ENCODE data around the gene ZNF763. TPM values are rescaled to one million over a fixed set of nuclear protein-coding genes. Genes with fewer than 3 reads are reported as not detected.
"Not testable (repeated sequence)": the region's sequence is repeated elsewhere in the genome, so short reads cannot be mapped to it uniquely, and the experiment has no call there.

ZNF763 gene
- total RNA-seq, 3 donors from 2014 or later: 0.24 to 0.56 (median 0.27) TPM

- H3K4me1 Mint-ChIP-seq (ENCODE audit: low read depth): no peaks in the 10 kb centered on the region
- H3K36me3 Mint-ChIP-seq (ENCODE audit: insufficient read depth): peaks cover 79% of the 10 kb centered on the region
- DNase-seq (no peak), ATAC-seq (no peak)
- H3K9me3 Mint-ChIP-seq: peaks cover 50% of the 10 kb centered on the region
- H3K27me3 Mint-ChIP-seq (ENCODE audit: low read depth): no peaks in the 10 kb centered on the region
- H3K4me3 Mint-ChIP-seq: no peak overlapping the region
Measured at GRCh38 chr19:11948646-11949045, 16.2 kb upstream of the ZNF763 start.

GRCh38 chr19:11949201-11949600, 15.6 kb upstream of the ZNF763 start:
- Mint-ChIP-seq H3K4me3 (no peak overlapping the region), H3K4me1 (ENCODE audit: low read depth) (no peaks in the 10 kb centered on the region), H3K9me3 (peaks cover 52% of the 10 kb centered on the region), H3K27me3 (ENCODE audit: low read depth) (no peaks in the 10 kb centered on the region), H3K36me3 (ENCODE audit: insufficient read depth) (peaks cover 75% of the 10 kb centered on the region)
- DNase-seq (no peak), ATAC-seq (no peak)

GRCh38 chr19:11949614-11950080, 15.2 kb upstream of the ZNF763 start:
- DNase-seq; ATAC-seq; H3K4me1 Mint-ChIP-seq (ENCODE audit: low read depth); H3K27me3 Mint-ChIP-seq (ENCODE audit: low read depth); H3K4me3 Mint-ChIP-seq: not testable (repeated sequence)
- H3K9me3 Mint-ChIP-seq: peaks cover 56% of the 10 kb centered on the region
- H3K36me3 Mint-ChIP-seq (ENCODE audit: insufficient read depth): peaks cover 70% of the 10 kb centered on the region

- DNase-seq: no peak
- H3K27me3 Mint-ChIP-seq (ENCODE audit: low read depth): no peaks in the 10 kb centered on the region
Measured at GRCh38 chr19:11950312-11950711, 14.5 kb upstream of the ZNF763 start.

GRCh38 chr19:11963566-11964355, 1.1 kb upstream of the ZNF763 start:
- DNase-seq (peak; percentile 67), ATAC-seq (peak; percentile 42 to 59)
- peak overlapping the region; percentile 88 for H3K4me3 Mint-ChIP-seq
- H3K9me3 Mint-ChIP-seq: no peaks in the 10 kb centered on the region
- H3K27me3 Mint-ChIP-seq (ENCODE audit: low read depth): no peaks in the 10 kb centered on the region
- H3K4me1 Mint-ChIP-seq (ENCODE audit: low read depth): peaks cover 22% of the 10 kb centered on the region
- H3K36me3 Mint-ChIP-seq (ENCODE audit: insufficient read depth): no peaks in the 10 kb centered on the region

More at GRCh38 chr19:11950312-11950711, 14.5 kb upstream of the ZNF763 start:
- Mint-ChIP-seq H3K9me3 (peaks cover 56% of the 10 kb centered on the region), H3K4me3 (no peak overlapping the region), H3K36me3 (ENCODE audit: insufficient read depth) (peaks cover 65% of the 10 kb centered on the region), H3K4me1 (ENCODE audit: low read depth) (no peaks in the 10 kb centered on the region)
- ATAC-seq: no peak

- no peaks in the 10 kb centered on the region for H3K36me3 Mint-ChIP-seq (ENCODE audit: insufficient read depth)
- H3K4me1 Mint-ChIP-seq (ENCODE audit: low read depth): peaks cover 22% of the 10 kb centered on the region
- no peak for DNase-seq
- peak overlapping the region; percentile 88 for H3K4me3 Mint-ChIP-seq
- no peak for ATAC-seq
- no peaks in the 10 kb centered on the region for H3K27me3 Mint-ChIP-seq (ENCODE audit: low read depth)
- H3K9me3 Mint-ChIP-seq: no peaks in the 10 kb centered on the region
Measured at GRCh38 chr19:11964496-11964857, 363 bp upstream of the ZNF763 start.

- DNase-seq: no peak
- H3K9me3 Mint-ChIP-seq: peaks cover 5% of the 10 kb centered on the region
- peaks cover 10% of the 10 kb centered on the region for H3K4me1 Mint-ChIP-seq (ENCODE audit: low read depth)
- no peaks in the 10 kb centered on the region for H3K27me3 Mint-ChIP-seq (ENCODE audit: low read depth)
- no peak for ATAC-seq
- no peak overlapping the region for H3K4me3 Mint-ChIP-seq
- H3K36me3 Mint-ChIP-seq (ENCODE audit: insufficient read depth): peaks cover 14% of the 10 kb centered on the region
Measured at GRCh38 chr19:11970174-11970573, 5.3 kb downstream of the ZNF763 start.

- Mint-ChIP-seq H3K4me3 (no peak overlapping the region), H3K9me3 (peaks cover 8% of the 10 kb centered on the region), H3K27me3 (ENCODE audit: low read depth) (no peaks in the 10 kb centered on the region), H3K4me1 (ENCODE audit: low read depth) (peaks cover 2% of the 10 kb centered on the region), H3K36me3 (ENCODE audit: insufficient read depth) (peaks cover 16% of the 10 kb centered on the region)
- DNase-seq: no peak
- no peak for ATAC-seq
Measured at GRCh38 chr19:11971041-11971440, 6.2 kb downstream of the ZNF763 start.

- H3K9me3 Mint-ChIP-seq: peaks cover 13% of the 10 kb centered on the region
Measured at GRCh38 chr19:11973019-11973810, 8.4 kb downstream of the ZNF763 start.

GRCh38 chr19:11978492-11979100, 13.8 kb downstream of the ZNF763 start:
- no peak for ATAC-seq
- no peak for DNase-seq
- Mint-ChIP-seq H3K27me3 (ENCODE audit: low read depth) (no peaks in the 10 kb centered on the region), H3K4me3 (no peak overlapping the region), H3K4me1 (ENCODE audit: low read depth) (no peaks in the 10 kb centered on the region), H3K36me3 (ENCODE audit: insufficient read depth) (peaks cover 38% of the 10 kb centered on the region), H3K9me3 (peaks cover 36% of the 10 kb centered on the region)

More at GRCh38 chr19:11973019-11973810, 8.4 kb downstream of the ZNF763 start:
- H3K4me1 Mint-ChIP-seq (ENCODE audit: low read depth): no peaks in the 10 kb centered on the region
- H3K27me3 Mint-ChIP-seq (ENCODE audit: low read depth): no peaks in the 10 kb centered on the region
- DNase-seq: no peak
- H3K4me3 Mint-ChIP-seq: no peak overlapping the region
- ATAC-seq: no peak
- peaks cover 30% of the 10 kb centered on the region for H3K36me3 Mint-ChIP-seq (ENCODE audit: insufficient read depth)

GRCh38 chr19:11979527-11979926, 14.7 kb downstream of the ZNF763 start:
- Mint-ChIP-seq H3K4me1 (ENCODE audit: low read depth) (no peaks in the 10 kb centered on the region), H3K27me3 (ENCODE audit: low read depth) (no peaks in the 10 kb centered on the region), H3K36me3 (ENCODE audit: insufficient read depth) (peaks cover 38% of the 10 kb centered on the region), H3K9me3 (peaks cover 36% of the 10 kb centered on the region), H3K4me3 (no peak overlapping the region)
- ATAC-seq: no peak
- DNase-seq: no peak

- peaks cover 23% of the 10 kb centered on the region for H3K36me3 Mint-ChIP-seq (ENCODE audit: insufficient read depth)
- no peaks in the 10 kb centered on the region for H3K27me3 Mint-ChIP-seq (ENCODE audit: low read depth)
- peaks cover 28% of the 10 kb centered on the region for H3K9me3 Mint-ChIP-seq
- peaks cover 5% of the 10 kb centered on the region for H3K4me1 Mint-ChIP-seq (ENCODE audit: low read depth)
- DNase-seq (no peak), ATAC-seq (no peak)
- H3K4me3 Mint-ChIP-seq: no peak overlapping the region
Measured at GRCh38 chr19:11982526-11982925, 17.7 kb downstream of the ZNF763 start.

GRCh38 chr19:11984986-11985385, 20.1 kb downstream of the ZNF763 start:
- Mint-ChIP-seq H3K27me3 (ENCODE audit: low read depth) (no peaks in the 10 kb centered on the region), H3K36me3 (ENCODE audit: insufficient read depth) (peaks cover 2% of the 10 kb centered on the region), H3K4me3 (no peak overlapping the region), H3K4me1 (ENCODE audit: low read depth) (peaks cover 5% of the 10 kb centered on the region), H3K9me3 (peaks cover 5% of the 10 kb centered on the region)
- ATAC-seq (no peak), DNase-seq (no peak)

GRCh38 chr19:11986754-11987153, 21.9 kb downstream of the ZNF763 start:
- H3K9me3 Mint-ChIP-seq: no peaks in the 10 kb centered on the region
- H3K4me3 Mint-ChIP-seq: peak overlapping the region; percentile 99
- DNase-seq: no peak
- ATAC-seq: no peak
- no peaks in the 10 kb centered on the region for H3K27me3 Mint-ChIP-seq (ENCODE audit: low read depth)
- peaks cover 12% of the 10 kb centered on the region for H3K4me1 Mint-ChIP-seq (ENCODE audit: low read depth)
- H3K36me3 Mint-ChIP-seq (ENCODE audit: insufficient read depth): no peaks in the 10 kb centered on the region
